ENCODE results near the gene RCAN1.

GRCh38 chr21:34546542-34546941, 68.4 kb downstream of the RCAN1 start:
- TF ChIP-seq EZH2 (IDR thresholded peaks at IDR 0.05; ENCODE audit: borderline replicate concordance) (no peak), CTCF (IDR thresholded peaks at IDR 0.05; ENCODE audit: poor library complexity) (no peak)
